Gastroesophageal sphincter (tissue), 3 donors: Measurements from ENCODE around the gene AKAP12.

ENCODE experiments used
- CTCF ChIP-seq, 4 experiments: fragments of 200-600 bp in 2 of 4; fragments of 450-650 bp in 2 of 4; sonication (generic) in 1 of 4; IDR thresholded peaks; one replicate each; pipeline ENCODE4 v1.5.1; 2017 to 2019; ENCODE audit warnings: antibody characterized with exemption in 4 of 4, mild to moderate bottlenecking in 2 of 4, moderate library complexity in 2 of 4
- EP300 ChIP-seq: sonication (generic); formaldehyde crosslinking; IDR thresholded peaks from one replicate; pipeline ENCODE4 v1.6.1; 2017; ENCODE audit warnings: antibody characterized with exemption, mild to moderate bottlenecking
- POLR2A ChIP-seq, 2 donors: fragments of 450-650 bp; IDR thresholded peaks; one replicate each; pipeline ENCODE4 v1.6.1; 2017; ENCODE audit warnings: antibody characterized with exemption in 2 of 2, mild to moderate bottlenecking in 2 of 2, moderate library complexity in 1 of 2
- POLR2AphosphoS5 ChIP-seq: sonication (generic); formaldehyde crosslinking; IDR thresholded peaks from one replicate; pipeline ENCODE4 v1.6.1; 2017; ENCODE audit warnings: antibody characterized with exemption

DNA sequence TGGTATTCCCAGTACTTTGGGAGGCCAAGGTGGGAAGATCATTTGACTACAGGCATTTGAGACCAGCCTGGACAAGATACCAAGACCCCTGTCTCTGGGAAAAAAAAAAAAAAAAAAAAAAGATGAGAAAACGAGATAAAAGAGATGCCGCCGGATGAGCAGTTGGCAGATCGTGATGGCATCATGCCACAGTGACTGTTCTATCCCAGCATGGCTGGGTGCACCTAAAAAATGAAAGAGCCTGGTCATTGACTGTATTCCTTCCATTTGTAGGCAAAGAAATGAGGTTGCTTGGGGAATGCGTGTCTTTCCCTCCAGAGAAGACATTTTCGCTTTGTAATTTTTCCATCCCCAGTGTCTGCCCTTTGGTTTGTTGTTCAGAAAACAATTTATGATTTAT, 12.9 kb downstream of the AKAP12 start:
- TF ChIP-seq POLR2A (IDR thresholded peaks at IDR 0.05) (no peak), CTCF (IDR thresholded peaks at IDR 0.05) (no peak), EP300 (no peak), POLR2AphosphoS5 (no peak)
